Thyroid gland (tissue), 4 donors: ENCODE results near the gene DAB1.

Experiments
- CTCF ChIP-seq, 6 experiments: fragments of 200-600 bp in 3 of 6; fragments of 450-650 bp in 3 of 6; sonication (generic) in 3 of 6; IDR thresholded peaks; one replicate each; pipeline ENCODE4 v1.5.1; 2016 to 2019; ENCODE audit warnings: antibody characterized with exemption in 6 of 6, mild to moderate bottlenecking in 2 of 6, inconsistent platforms in 1 of 6, moderate library complexity in 1 of 6
- POLR2A ChIP-seq, 2 donors: fragments of 450-650 bp; IDR thresholded peaks; one replicate each; pipeline ENCODE4 v1.6.1; 2017; ENCODE audit warnings: antibody characterized with exemption in 2 of 2, mild to moderate bottlenecking in 2 of 2, moderate library complexity in 1 of 2

- no peak for TF ChIP-seq CTCF (IDR thresholded peaks at IDR 0.05)
- no peak for TF ChIP-seq POLR2A (IDR thresholded peaks at IDR 0.05)
These were observed 145.3 kb downstream of the DAB1 start for GRCh38 chr1:57278558-57278957.
